Gastrocnemius medialis (tissue), 4 donors: ENCODE data around the gene STAT5B. TPM values are rescaled to one million over a fixed set of nuclear protein-coding genes. Genes with fewer than 3 reads are reported as not detected.

Experiments used
- ATAC-seq, 2 donors: fragments of 150-250 bp; one replicate each; pipeline ENCODE4 v1.9.1; 2016
- DNase-seq, 2 donors: peaks; one replicate each; pipeline ENCODE4 v3.0.0-alpha.2; 2019
- H3K27ac ChIP-seq, 4 donors: fragments of 200-600 bp; sonication (generic); 1 replicate in 1 of 4; 2 replicates in 3 of 4; pipeline ENCODE4 v1.5.1; 2016 to 2018; ENCODE audit warnings: mild to moderate bottlenecking in 2 of 4, moderate library complexity in 1 of 4
- H3K27me3 ChIP-seq, 3 donors: fragments of 200-600 bp; sonication (generic) in 2 of 3; 1 replicate in 1 of 3; 2 replicates in 2 of 3; pipeline versions ENCODE4 v1.5.1 to v1.6.0; 2016 to 2019; ENCODE audit warnings: mild to moderate bottlenecking in 1 of 3, moderate library complexity in 1 of 3
- H3K36me3 ChIP-seq, 2 donors: fragments of 200-600 bp; sonication (generic) in 1 of 2; one replicate each; pipeline ENCODE4 v1.5.1; 2017 to 2018
- H3K4me1 ChIP-seq, 2 donors: fragments of 200-600 bp; sonication (generic) in 1 of 2; one replicate each; pipeline ENCODE4 v1.5.1; 2016 to 2017; ENCODE audit warnings: mild to moderate bottlenecking in 2 of 2
- H3K4me3 ChIP-seq, 4 donors: fragments of 200-600 bp; sonication (generic) in 3 of 4; 1 replicate in 1 of 4; 2 replicates in 3 of 4; pipeline ENCODE4 v1.5.1; 2016 to 2019; ENCODE audit warnings: mild to moderate bottlenecking in 2 of 4
- H3K9me3 ChIP-seq, 3 donors: fragments of 200-600 bp; sonication (generic) in 2 of 3; 1 replicate in 1 of 3; 2 replicates in 2 of 3; pipeline ENCODE4 v1.5.1; 2016 to 2019
- POLR2A ChIP-seq, 2 donors: fragments of 450-650 bp; IDR thresholded peaks; one replicate each; pipeline ENCODE4 v1.6.1; 2017; ENCODE audit warnings: antibody characterized with exemption in 2 of 2, mild to moderate bottlenecking in 2 of 2, moderate library complexity in 2 of 2
- in situ Hi-C, 4 donors: fragments of 200-750 bp; cut with MboI; loops; one replicate each; pipeline versions ENCODE4 v1.15.0 to v1.8.0; 2017; ENCODE audit warnings: low sequenced_read_pairs in 4 of 4
- intact Hi-C: fragments of 100-400 bp; cut with DNase I; formaldehyde crosslinking; loops from one replicate; pipeline ENCODE4 v1.15.1; 2023; ENCODE audit warnings: low total_unique reads
- total RNA-seq, 4 donors: library from RNA; depleted of rRNA; stranded (reverse); fragments of >200 nt; gene quantifications; one replicate each; pipeline versions ENCODE4 v1.1.0 to v1.2.3, GENCODE V29; 2016
- TF ChIP-seq, protein P1 (sequence below), 5 experiments: fragments of 450-650 bp in 3 of 5; fragments of 200-600 bp in 2 of 5; sonication (generic) in 2 of 5; IDR thresholded peaks in 4 of 5; conservative IDR thresholded peaks in 1 of 5; 1 replicate in 4 of 5; 2 replicates in 1 of 5; pipeline ENCODE4 v1.5.1; 2016 to 2019; ENCODE audit warnings: antibody characterized with exemption in 5 of 5, mild to moderate bottlenecking in 3 of 5, moderate library complexity in 3 of 5

Gene STAT5B
- total RNA-seq = 100 to 1,000 TPM in 1 of 4 donors, 10 to 100 TPM in 3; 77.3 to 150 (median 80.7) TPM

DNA sequence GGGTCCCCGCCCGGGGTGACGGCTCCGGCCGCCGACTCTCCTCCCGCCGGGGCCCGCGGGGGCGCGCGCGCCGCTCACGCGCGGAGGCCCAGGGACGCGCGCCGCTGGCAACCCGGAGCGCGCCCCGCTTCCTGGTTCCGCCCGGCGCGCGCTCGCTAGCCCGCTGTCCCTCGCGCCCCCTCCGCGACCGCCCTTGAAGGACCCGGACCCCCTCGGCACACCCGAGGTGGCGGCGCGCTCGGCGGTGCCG lies at the start of gene STAT5B:
Gene STAT5B, minus strand, starts transcription at position 33 of the 250 bp plus-strand sequence. CDS start 44,264 bp downstream, outside the sequence.
- intact Hi-C loops = loop anchor here (5.0 kb wide), 1 partner anchor 64 kb away; no protein-coding TSS in a partner anchor
- Histone ChIP-seq H3K4me1 (peaks cover 36 to 48% of the 10 kb centered on the region in 2 donors), H3K27me3 (no peaks in the 10 kb centered on the region), H3K4me3 (peak within 1 kb of the TSS; percentile 84 to 96 (median 90)), H3K9me3 (no peaks in the 10 kb centered on the region), H3K27ac (peak within 1 kb of the TSS; percentile 89 to 94 (median 90)), H3K36me3 (no peaks in the 10 kb centered on the region)
- peak; percentile 85 to 97 for TF ChIP-seq POLR2A (IDR thresholded peaks at IDR 0.05)
- TF ChIP-seq, protein P1, sequence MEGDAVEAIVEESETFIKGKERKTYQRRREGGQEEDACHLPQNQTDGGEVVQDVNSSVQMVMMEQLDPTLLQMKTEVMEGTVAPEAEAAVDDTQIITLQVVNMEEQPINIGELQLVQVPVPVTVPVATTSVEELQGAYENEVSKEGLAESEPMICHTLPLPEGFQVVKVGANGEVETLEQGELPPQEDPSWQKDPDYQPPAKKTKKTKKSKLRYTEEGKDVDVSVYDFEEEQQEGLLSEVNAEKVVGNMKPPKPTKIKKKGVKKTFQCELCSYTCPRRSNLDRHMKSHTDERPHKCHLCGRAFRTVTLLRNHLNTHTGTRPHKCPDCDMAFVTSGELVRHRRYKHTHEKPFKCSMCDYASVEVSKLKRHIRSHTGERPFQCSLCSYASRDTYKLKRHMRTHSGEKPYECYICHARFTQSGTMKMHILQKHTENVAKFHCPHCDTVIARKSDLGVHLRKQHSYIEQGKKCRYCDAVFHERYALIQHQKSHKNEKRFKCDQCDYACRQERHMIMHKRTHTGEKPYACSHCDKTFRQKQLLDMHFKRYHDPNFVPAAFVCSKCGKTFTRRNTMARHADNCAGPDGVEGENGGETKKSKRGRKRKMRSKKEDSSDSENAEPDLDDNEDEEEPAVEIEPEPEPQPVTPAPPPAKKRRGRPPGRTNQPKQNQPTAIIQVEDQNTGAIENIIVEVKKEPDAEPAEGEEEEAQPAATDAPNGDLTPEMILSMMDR (IDR thresholded peaks at IDR 0.05 in 4 of 5, conservative IDR thresholded peaks at IDR 0.05 in 1 of 5) = no peak
- peak in 1 of 2 donors; percentile 67 for DNase-seq
- in situ Hi-C loops = no loop called here
- ATAC-seq = peak; percentile 76 to 80

DNA sequence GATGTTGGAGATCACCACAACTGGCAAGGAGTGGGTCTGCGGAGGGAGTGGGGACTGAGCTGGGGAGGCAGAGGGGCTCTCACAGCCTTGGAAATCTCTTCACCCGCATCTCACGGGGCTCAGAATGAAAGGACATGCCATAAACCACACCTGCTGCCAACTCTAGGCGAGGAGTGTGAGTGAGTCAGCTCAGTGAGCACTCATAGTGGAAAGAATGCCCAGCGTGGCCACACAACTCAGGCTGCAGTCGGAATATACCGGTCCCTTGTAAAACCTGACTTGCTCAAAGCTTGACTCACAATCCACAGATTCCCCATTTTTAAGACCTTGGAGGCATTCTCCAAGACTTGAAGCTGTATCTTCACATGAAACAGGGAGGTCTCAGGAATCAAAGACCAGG lies 48.8 kb upstream of the STAT5B start:
- DNase-seq (peak; percentile 56 to 80), ATAC-seq (peak; percentile 81 to 84)
- Histone ChIP-seq H3K4me3 (no peak overlapping the region), H3K36me3 (peaks cover 0 to 80% of the 10 kb centered on the region in 2 donors), H3K27me3 (no peaks in the 10 kb centered on the region), H3K4me1 (peaks cover 18 to 34% of the 10 kb centered on the region in 2 donors), H3K27ac (peak overlapping the region; percentile 62 to 73 (median 68)), H3K9me3 (no peaks in the 10 kb centered on the region)
- in situ Hi-C loops = loop anchor here in 1 of 4 donors (25.0 kb wide), 1 partner anchor 162 kb away; no protein-coding TSS in a partner anchor
- intact Hi-C loops = no loop called here
- TF ChIP-seq, protein P1 (IDR thresholded peaks at IDR 0.05 in 4 of 5, conservative IDR thresholded peaks at IDR 0.05 in 1 of 5) = peak in 1 of 5 experiments; percentile 25
- no peak for TF ChIP-seq POLR2A (IDR thresholded peaks at IDR 0.05)

DNA sequence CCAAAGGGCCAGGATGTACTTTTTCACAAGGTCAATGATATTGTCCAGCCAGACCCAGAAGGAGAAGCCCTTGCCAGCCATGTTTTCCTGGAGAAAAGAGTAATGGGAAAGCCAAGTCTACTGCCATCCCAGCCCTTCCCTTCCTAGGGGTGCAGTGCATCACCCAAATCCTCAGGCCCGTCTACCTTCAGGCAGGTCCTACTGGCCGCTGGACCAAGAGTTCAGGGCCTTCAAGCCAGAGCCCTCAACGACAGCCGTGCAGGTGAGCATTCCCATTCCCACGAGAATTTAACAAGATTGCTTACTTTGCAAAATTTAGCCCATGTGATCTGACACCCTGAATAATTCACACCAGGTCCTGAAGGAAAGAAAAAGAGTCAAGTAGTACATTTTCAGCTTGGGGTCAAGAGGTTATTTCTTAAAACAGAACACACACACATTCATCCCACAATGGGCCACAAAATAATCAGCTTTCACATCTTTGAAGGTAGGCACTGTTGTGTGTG lies 47.1 kb upstream of the STAT5B start:
- ATAC-seq = no peak
- no peak overlapping the region for H3K4me3 ChIP-seq
- TF ChIP-seq POLR2A (IDR thresholded peaks at IDR 0.05) = no peak
- TF ChIP-seq, protein P1 (IDR thresholded peaks at IDR 0.05 in 4 of 5, conservative IDR thresholded peaks at IDR 0.05 in 1 of 5) = no peak
- no peaks in the 10 kb centered on the region for H3K27me3 ChIP-seq
- H3K4me1 ChIP-seq = peaks cover 8 to 22% of the 10 kb centered on the region in 2 donors
- H3K27ac ChIP-seq = peak overlapping the region; percentile 1 to 49 (median 44)
- no peak for DNase-seq
- H3K36me3 ChIP-seq = peaks cover 0 to 84% of the 10 kb centered on the region in 2 donors
- H3K9me3 ChIP-seq = no peaks in the 10 kb centered on the region
- intact Hi-C loops = loop anchor here (5.0 kb wide), 1 partner anchor 194 kb away; no protein-coding TSS in a partner anchor
- in situ Hi-C loops = loop anchor here (5.0 kb wide), 2 partner anchors 84 to 204 kb away; no protein-coding TSS in a partner anchor

DNA sequence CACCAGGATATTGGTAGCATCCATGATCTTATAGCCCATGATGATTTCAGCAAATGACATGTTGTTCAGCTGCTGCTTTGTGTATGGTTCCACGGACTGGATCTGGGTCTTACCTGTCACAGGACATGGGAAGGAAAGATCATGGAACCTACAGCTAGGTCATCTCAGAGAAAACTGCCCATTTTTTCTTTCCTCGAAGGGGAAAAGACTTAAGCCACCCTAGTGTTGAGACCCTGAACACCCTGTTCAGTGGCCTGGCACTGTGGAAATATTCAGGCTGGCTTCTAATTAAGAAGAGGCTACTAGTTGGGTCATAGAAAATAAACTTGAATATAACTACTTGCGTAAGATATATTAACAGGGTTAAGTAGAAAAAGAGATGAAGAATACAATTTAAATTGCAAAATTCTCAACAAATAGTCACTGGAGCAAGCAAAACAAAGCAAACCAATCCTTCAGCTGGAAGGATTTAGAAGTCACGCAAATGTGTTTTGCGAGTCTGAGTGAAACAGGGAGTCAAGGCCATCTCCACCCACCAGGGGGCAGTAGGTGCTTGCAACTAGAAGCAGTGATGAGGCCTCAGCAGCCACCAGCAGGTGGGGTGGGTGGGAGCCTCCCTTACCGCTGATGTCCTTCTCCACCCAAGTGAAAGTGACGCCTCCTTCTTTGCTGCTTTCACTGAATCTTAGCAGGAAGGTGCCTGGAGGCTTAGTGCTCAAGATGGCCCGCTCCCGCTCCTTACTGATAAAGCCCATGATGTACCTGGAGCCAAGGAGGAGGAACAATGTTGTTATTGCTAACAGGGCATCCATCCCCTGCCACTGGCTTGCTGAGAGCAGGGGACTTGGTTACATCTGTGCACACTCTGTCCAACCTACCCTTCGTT lies 46.4 kb upstream of the STAT5B start:
- no peak overlapping the region for H3K4me3 ChIP-seq
- TF ChIP-seq POLR2A (IDR thresholded peaks at IDR 0.05) = no peak
- TF ChIP-seq, protein P1 (IDR thresholded peaks at IDR 0.05 in 4 of 5, conservative IDR thresholded peaks at IDR 0.05 in 1 of 5) = peak; percentile 98 to 100 (median 99)
- H3K36me3 ChIP-seq = peaks cover 0 to 86% of the 10 kb centered on the region in 2 donors
- DNase-seq = peak; percentile 85 to 93
- in situ Hi-C loops (loop anchor here (5.0 kb wide), 2 partner anchors 85 to 205 kb away; no protein-coding TSS in a partner anchor), intact Hi-C loops (loop anchor here (1.0 to 5.0 kb wide), 3 partner anchors 84 to 205 kb away; no protein-coding TSS in a partner anchor)
- H3K4me1 ChIP-seq = peaks cover 8 to 22% of the 10 kb centered on the region in 2 donors
- peak overlapping the region; percentile 1 to 49 (median 44) for H3K27ac ChIP-seq
- H3K27me3 ChIP-seq = no peaks in the 10 kb centered on the region
- H3K9me3 ChIP-seq = no peaks in the 10 kb centered on the region
- ATAC-seq = peak; percentile 77 to 79
